ACC112 (cell line): ENCODE measurements around the gene MEST.

Source experiments
- H2AFZ ChIP-seq: fragments of 200-600 bp; sonication (generic); one replicate; pipeline ENCODE4 v1.6.0; 2017; ENCODE audit warnings: antibody characterized with exemption, low read length; ENCODE audit not compliant: unreplicated experiment
- H3K27ac ChIP-seq: fragments of 200-600 bp; sonication (generic); 2 replicates; pipeline ENCODE4 v1.5.1; 2014; ENCODE audit warnings: low read depth, mild to moderate bottlenecking, antibody characterized with exemption, low read length, moderate library complexity
- H3K27me3 ChIP-seq: fragments of 200-600 bp; sonication (generic); 2 replicates; pipeline ENCODE4 v1.6.1; 2014; ENCODE audit warnings: mild to moderate bottlenecking, antibody characterized with exemption, low read length, moderate library complexity, mixed read lengths; ENCODE audit not compliant: insufficient read depth
- H3K36me3 ChIP-seq: fragments of 200-600 bp; sonication (generic); 2 replicates; pipeline ENCODE4 v1.6.1; 2016; ENCODE audit warnings: mild to moderate bottlenecking, antibody characterized with exemption, low read length, moderate library complexity, mixed read lengths; ENCODE audit not compliant: insufficient read depth
- H3K4me1 ChIP-seq: fragments of 200-600 bp; sonication (generic); one replicate; pipeline ENCODE4 v1.6.1; 2016; ENCODE audit warnings: low read length, mixed read lengths; ENCODE audit not compliant: insufficient read depth, unreplicated experiment, control insufficient read depth
- H3K4me3 ChIP-seq: fragments of 200-600 bp; sonication (generic); 2 replicates; pipeline ENCODE4 v1.5.1; 2014; ENCODE audit warnings: mild to moderate bottlenecking, low read depth, low read length
- H3K79me2 ChIP-seq: fragments of 200-600 bp; sonication (generic); one replicate; pipeline ENCODE4 v1.6.0; 2016; ENCODE audit warnings: low read length; ENCODE audit not compliant: control insufficient read depth, unreplicated experiment, insufficient read depth

MEST gene

DNA sequence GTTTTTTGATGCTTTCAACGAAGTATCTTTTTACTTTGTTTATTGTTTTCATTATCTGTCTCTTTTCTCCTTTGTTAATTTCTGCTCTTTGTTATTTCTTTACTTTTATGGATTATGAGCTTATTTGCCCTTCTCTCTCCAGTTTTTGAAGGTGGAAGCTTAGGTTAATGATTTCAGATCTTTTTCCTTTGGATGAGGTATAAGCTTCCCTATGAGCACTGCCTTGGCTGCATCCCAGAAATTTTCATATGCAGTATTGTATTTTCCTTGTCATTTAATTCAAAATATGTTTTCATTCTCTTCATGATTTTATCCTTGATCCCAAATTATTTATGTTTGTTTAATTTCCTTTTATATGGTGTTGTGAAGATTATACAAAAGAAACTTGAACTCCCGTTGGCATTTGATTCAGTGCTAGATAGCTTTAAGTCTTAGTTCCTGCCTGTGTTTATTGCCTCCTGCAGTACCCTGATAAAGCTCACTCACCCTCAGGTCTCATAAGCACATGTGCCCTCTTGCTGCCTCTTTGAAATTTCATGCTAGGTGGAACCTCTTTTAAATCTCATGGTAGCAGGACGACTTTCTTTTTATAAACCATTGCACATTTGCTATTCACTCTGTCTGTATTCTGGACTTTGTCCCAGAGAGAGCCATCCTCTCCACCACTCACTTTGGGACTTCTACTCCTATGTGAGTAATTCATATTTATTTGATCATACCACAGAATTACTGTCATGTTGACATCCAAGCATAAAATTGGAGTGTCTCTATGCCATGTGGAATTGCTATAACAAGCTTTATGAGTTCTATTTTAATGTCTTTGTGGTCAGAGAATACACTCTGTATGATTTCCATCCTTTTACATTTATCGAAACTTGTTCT, 28.1 kb upstream of the MEST start:
- H2AFZ ChIP-seq: no peak overlapping the region
- no peaks in the 10 kb centered on the region for H3K79me2 ChIP-seq
- H3K4me1 ChIP-seq: no peaks in the 10 kb centered on the region
- no peaks in the 10 kb centered on the region for H3K36me3 ChIP-seq
- H3K4me3 ChIP-seq: no peak overlapping the region
- no peak overlapping the region for H3K27ac ChIP-seq
- H3K27me3 ChIP-seq: no peaks in the 10 kb centered on the region

DNA sequence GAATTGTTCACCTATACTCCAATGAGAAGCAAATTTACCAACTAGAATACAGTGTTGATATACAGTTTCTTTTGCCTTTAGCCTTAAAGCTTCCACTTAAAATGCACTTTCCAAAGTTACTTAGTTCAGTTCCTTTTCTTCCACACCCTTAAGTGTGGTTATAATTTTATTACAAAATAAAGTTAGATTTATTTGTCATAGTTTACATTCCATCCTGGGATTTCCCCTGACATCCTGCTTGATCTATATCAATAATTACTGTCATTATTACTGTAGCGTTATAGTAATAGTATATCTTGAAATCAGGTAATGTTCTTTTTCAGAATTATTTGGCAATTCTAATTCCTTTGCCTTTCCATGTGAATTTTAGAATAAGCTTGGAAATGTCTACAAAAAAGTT, 23.3 kb upstream of the MEST start:
- Histone ChIP-seq H2AFZ (no peak overlapping the region), H3K27me3 (no peaks in the 10 kb centered on the region), H3K36me3 (no peaks in the 10 kb centered on the region), H3K4me1 (no peaks in the 10 kb centered on the region), H3K4me3 (no peak overlapping the region), H3K27ac (no peak overlapping the region), H3K79me2 (no peaks in the 10 kb centered on the region)

DNA sequence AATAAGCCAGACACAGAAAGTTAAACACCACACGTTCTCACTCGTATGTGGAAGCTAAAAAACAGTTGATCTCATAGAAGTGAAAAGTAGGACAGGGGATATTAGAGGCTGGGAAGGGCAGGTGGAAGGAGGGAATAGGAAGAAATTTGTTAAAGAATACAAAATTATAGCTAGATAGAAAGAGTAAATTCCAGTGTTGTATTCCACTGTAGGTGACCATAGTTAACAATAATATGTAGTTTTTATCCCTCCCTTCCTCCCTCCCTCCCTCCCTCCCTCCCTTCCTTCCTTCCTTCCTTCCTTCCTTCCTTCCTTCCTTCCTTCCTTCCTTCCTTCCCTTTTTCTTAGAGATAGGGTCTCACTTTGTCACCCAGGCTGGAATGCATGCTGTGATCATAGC, 19.9 kb upstream of the MEST start:
- no peaks in the 10 kb centered on the region for H3K36me3 ChIP-seq
- H2AFZ ChIP-seq: no peak overlapping the region
- no peaks in the 10 kb centered on the region for H3K79me2 ChIP-seq
- no peaks in the 10 kb centered on the region for H3K27me3 ChIP-seq
- H3K27ac ChIP-seq: no peak overlapping the region
- H3K4me1 ChIP-seq: no peaks in the 10 kb centered on the region
- H3K4me3 ChIP-seq: no peak overlapping the region

DNA sequence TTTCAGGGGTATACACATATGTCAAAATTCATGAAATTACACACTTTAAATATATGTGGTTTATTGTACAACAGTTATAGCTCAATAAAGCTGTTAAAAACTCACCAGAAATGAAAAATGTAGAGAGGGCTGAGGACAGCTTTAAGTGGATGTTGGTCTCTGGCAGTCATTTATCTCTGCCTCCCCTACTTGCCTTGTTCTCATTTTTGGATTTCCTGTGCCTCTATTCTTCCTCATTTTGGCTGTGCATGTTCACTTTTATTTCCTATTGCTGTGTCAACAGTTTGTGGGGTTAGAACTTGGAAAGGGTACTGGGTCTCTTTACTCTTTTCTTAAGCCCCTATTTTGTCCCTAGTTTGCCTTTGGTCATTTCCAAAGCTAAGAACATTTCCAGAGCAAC, 18.6 kb upstream of the MEST start:
- H3K4me1 ChIP-seq: no peaks in the 10 kb centered on the region
- H2AFZ ChIP-seq: no peak overlapping the region
- no peaks in the 10 kb centered on the region for H3K36me3 ChIP-seq
- no peak overlapping the region for H3K4me3 ChIP-seq
- H3K27ac ChIP-seq: no peak overlapping the region
- H3K27me3 ChIP-seq: no peaks in the 10 kb centered on the region
- no peaks in the 10 kb centered on the region for H3K79me2 ChIP-seq

DNA sequence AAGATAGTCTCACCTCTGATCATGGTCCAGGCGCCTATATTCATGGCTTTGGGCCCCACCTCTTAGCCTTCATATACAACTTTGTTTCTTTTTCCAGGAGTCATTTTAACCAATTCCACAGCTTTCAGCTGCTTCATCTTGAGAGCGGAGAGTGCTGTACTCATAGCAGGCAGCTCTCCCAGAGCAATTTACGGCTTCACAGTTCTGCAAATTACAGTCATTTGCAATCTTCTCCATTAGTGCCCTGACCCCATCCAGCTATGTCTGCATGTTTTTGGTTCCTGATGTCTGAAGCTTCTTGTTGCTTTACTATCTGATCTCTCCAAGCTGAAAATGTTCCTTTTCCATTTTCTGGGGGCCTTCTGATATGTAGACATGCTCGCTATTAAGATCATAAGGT, 18.0 kb upstream of the MEST start:
- Histone ChIP-seq H3K4me3 (no peak overlapping the region), H3K4me1 (no peaks in the 10 kb centered on the region), H3K27me3 (no peaks in the 10 kb centered on the region), H3K27ac (no peak overlapping the region), H3K36me3 (no peaks in the 10 kb centered on the region), H2AFZ (no peak overlapping the region), H3K79me2 (no peaks in the 10 kb centered on the region)

DNA sequence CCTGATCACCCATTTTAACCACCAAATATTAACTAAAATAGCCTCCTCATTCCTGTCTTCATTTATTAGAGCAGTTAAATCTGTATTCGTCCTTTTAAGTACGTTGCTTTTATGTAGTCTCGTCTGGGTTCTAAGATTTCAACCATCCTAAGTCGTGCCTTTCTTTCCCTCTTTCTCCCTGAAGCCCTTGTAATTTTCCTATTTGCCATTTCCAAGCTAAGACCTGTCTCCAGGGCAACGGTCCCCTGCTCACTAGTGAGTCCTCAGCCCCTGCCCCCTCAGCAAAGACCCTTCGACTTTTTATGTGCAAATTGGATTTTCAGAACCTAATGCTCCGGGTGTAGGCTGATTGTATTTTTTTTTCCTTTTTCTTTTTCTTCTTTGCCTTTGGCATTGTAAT, 16.1 kb upstream of the MEST start:
- Histone ChIP-seq H3K36me3 (no peaks in the 10 kb centered on the region), H3K4me3 (no peak overlapping the region), H3K27me3 (no peaks in the 10 kb centered on the region), H3K79me2 (no peaks in the 10 kb centered on the region), H3K4me1 (no peaks in the 10 kb centered on the region), H2AFZ (no peak overlapping the region), H3K27ac (no peak overlapping the region)

DNA sequence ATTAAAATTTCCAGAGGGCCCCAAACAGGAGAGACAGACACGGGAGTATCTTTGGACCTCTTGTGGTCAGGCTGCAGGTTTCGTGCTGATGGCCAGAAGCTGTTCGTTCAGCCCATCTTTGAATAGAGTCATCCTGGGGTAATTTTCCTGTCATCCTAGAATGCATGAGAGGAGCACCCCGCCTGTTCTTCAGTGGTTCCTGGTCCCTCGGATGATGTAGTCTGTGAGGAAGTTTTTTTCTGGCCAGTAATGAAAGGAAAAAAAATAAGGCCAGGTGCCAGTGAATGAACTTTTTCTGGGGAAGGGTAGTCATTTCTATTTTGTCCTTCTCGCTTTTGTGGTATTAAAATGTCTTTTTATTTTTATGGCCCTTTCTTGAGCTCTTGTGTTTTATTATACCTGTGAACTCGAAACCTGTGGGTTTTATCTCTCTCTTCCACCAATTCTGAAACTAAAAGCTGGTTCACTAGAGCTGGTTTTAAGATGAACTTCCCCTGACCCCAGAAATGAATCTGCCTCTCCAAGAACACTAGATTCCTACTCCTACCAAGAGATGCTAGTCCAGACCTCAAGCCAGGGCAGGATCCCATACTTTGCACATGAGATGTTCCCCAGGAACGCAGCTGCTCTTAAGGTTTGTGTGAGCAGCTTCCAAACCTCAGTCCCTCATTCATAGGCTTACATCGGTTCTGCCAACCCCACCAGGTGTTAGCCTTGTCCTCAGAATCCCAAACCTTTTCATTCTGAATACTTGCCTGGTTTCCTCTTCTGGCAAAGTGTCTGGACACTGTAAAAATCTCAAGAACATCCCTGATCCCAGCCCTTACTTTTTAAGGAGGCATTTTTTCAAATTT, 15.4 kb upstream of the MEST start:
- H3K4me3 ChIP-seq: no peak overlapping the region
- H2AFZ ChIP-seq: no peak overlapping the region
- H3K27me3 ChIP-seq: no peaks in the 10 kb centered on the region
- no peaks in the 10 kb centered on the region for H3K79me2 ChIP-seq
- no peaks in the 10 kb centered on the region for H3K4me1 ChIP-seq
- H3K36me3 ChIP-seq: no peaks in the 10 kb centered on the region
- H3K27ac ChIP-seq: no peak overlapping the region

DNA sequence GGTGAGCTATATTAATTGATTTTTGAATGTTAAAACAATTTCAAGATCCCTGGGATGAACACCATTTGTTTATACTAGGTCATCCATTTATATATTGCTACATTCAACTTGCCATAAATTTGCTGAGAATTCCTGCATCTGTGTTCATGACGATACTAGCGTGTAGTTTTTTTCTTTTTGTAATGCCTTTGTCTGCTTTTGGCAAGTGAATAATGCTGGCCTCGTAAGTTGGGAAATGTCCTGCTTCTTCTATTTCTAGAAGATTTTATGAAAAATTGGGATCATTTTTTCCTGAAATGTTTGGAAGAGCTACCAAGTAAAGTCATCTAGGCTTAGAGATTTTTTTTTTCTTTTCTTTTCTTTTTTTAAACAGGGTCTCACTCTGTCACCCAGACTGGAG, 12.9 kb upstream of the MEST start:
- Histone ChIP-seq H3K36me3 (no peaks in the 10 kb centered on the region), H3K4me1 (peaks cover 3% of the 10 kb centered on the region), H3K79me2 (no peaks in the 10 kb centered on the region), H3K27me3 (no peaks in the 10 kb centered on the region), H3K27ac (no peak overlapping the region), H3K4me3 (no peak overlapping the region), H2AFZ (no peak overlapping the region)

DNA sequence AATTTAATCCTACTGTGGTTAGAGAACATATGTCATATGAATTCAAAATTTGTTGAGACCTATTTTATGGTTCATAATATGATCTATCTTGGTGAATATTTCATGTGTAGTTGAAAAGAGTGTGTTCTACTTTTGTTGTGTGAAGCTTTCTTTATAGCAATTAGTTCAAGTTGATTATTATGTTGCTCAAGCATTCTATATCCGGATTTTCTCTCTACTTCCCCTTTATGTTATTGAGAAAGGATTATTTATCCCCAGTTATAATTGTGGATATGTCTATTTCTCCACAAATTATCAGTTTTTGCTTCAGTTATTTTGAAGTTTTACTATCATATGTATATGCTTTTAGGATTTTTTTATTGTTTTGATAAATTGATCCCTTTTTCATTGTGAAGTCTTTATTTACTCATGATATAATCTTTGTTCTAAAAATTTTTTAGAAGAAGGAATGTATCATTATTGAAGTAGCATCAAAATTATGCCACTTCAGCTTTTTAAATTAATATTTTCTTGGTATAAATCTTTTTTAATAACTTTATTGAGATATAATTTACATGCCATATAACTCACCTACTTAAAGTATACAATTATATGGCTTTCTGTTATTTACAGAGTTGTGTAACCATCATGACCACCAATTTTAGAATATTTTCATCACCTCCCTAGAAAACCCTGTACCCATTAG, 12.0 kb upstream of the MEST start:
- Histone ChIP-seq H2AFZ (no peak overlapping the region), H3K4me3 (no peak overlapping the region), H3K27me3 (no peaks in the 10 kb centered on the region), H3K79me2 (no peaks in the 10 kb centered on the region), H3K27ac (no peak overlapping the region), H3K4me1 (peaks cover 3% of the 10 kb centered on the region), H3K36me3 (no peaks in the 10 kb centered on the region)

DNA sequence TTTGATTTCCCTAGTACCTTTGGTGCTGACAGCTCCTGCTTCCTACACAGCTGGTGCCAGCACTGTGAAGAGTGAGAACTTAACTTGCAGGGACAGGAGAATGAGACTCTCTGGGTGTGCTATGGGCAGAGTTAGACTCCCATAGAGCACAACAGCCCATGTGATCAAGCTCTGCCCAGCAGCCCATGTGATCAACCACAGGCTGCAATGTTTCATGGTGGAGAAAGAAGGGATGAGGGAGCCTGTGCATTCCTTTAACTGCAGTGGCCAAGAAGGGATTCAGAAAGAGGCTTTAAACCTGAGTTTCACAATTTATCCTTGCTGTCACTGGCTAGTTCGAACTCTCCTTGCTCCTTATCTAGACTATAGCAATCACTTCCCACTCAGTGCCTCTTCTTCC, 10.0 kb upstream of the MEST start:
- H3K4me1 ChIP-seq: peaks cover 3% of the 10 kb centered on the region
- H3K36me3 ChIP-seq: no peaks in the 10 kb centered on the region
- no peak overlapping the region for H3K27ac ChIP-seq
- H2AFZ ChIP-seq: no peak overlapping the region
- no peaks in the 10 kb centered on the region for H3K27me3 ChIP-seq
- no peaks in the 10 kb centered on the region for H3K79me2 ChIP-seq
- H3K4me3 ChIP-seq: no peak overlapping the region
